GM19324 (cell line): ENCODE measurements around the gene USP36.
A peak's percentile ranks its signal among the peaks of the same experiment; 100 is the strongest.
"Not testable (repeated sequence)": the region's sequence is repeated elsewhere in the genome, so short reads cannot be mapped to it uniquely, and the experiment has no call there.

Experiments
- ATAC-seq: cut with Tn5 transposase; IDR thresholded peaks from one replicate; pipeline ENCODE4 v1.9.1; 2021; ENCODE audit warnings: mild to moderate bottlenecking, moderate library complexity; ENCODE audit not compliant: unreplicated experiment, low FRiP score

USP36 gene

DNA sequence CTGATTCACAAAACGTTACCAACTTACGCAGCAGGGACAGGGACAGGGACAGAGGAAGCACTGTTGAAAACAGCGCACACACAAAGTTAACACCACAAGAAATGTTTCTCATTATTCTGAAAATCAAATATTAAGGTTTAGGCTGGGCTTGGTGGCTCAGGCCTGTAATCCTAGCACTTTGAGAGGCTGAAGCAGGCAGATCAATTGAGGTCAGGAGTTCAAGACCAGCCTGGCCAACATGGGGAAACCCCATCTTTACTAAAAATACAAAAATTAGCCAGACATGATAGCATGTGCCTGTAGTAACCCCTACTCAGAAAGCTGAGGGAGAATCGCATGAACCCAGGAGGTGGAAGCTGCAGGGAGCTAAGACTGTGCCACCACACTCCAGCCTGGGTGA, 62.7 kb downstream of the USP36 start:
- no peak for ATAC-seq

DNA sequence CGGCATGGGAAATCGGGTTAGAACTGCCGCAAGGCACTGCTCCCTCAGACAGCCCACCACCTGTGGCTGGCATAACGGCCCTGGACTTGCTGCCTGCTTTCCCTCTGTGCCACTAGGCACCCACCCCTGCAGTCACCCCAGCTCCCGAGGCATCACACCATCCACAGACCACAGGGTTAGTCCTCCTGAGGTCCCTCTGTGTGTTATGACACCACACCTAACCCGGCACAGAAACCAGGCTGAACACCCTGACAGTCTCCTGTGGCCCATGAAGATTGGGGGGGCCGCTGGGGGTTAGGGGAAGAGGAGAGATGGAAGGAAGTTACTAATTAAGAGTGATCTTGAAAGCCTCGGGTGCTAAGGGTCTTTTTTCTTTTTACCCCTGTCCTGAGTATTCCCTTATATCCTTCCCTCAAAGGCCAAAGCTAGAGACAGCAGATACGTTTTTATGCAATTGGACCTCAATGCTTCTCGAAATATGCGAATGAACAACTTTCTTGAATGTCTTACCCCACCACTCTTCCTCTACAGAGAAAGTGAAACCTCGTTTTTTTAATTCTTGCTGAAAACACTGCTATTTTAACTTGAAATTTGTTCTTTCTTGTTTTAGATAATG, 65.5 kb downstream of the USP36 start:
- ATAC-seq: no peak

DNA sequence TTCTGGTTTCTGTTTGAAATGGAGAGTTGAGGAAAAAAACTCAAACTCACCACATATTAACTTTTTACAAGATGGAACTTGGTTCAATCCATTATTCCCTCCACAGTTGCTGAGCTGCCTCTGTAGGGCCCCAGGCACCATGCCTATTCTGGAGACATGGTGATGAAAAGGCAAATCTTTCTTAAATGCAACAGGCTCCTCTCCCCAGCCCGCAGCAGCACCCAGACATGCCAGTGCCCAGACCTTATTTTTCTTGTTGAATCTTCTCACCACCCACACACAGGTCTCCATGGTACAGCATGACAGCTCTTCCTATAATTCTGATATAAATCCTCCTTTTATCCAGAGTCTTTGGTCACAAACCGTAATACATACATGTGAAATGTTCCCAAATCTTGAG, 66.2 kb downstream of the USP36 start:
- ATAC-seq: no peak

DNA sequence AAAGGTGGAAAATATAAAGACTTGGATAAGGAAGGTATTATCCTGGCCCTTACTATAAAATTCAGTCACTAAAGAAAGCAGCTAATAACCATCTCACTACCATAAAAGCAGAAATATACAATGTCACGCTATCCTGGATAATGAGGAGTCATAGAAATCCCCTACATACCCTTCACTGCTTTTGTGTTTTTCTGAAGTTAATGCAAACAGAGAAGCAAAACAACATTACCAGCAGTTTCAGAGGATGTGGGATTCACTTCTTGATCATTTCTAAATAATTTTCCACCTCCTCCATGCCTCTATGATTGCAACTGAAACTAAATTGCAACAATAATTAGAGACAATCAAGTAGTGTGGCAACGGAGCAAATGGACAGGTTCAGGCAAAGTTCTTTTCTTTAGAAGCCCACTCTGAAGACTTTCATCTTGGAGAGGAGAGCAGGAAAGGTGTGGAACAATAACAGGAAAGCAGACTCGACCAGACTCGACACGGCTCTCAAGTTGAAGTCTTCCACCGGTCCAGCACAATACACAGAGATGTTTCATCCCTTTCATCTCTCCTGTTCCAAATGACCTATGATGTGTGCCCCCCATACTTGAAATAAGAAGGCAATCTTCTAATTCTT, 68.7 kb downstream of the USP36 start:
- ATAC-seq: no peak

DNA sequence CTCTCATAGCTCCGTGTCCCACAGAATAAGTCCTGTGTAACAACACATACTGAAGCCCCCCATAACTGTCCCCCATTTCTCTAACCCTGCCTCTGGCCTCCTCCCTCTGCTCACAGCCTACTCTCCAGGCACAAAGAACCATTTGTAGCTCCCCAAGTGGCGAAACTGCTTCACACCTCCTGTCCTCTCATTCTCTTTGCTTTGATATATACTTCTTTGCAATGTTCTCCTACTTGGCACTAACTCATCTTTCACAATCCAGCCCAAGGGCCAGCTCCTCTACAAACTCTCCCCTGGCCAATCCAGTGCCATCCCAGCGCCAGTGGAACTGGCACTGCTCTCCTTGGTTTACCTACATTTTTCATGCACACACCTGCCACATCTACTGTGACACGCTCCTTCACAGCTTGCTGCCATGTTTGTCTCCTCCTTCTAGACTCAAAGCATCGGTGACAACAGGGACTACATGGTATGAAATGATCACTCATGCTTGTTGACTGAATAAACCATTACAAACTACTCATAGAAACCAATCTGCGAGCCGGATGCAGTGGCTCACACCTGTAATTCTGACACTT, 71.3 kb downstream of the USP36 start:
- ATAC-seq: no peak

DNA sequence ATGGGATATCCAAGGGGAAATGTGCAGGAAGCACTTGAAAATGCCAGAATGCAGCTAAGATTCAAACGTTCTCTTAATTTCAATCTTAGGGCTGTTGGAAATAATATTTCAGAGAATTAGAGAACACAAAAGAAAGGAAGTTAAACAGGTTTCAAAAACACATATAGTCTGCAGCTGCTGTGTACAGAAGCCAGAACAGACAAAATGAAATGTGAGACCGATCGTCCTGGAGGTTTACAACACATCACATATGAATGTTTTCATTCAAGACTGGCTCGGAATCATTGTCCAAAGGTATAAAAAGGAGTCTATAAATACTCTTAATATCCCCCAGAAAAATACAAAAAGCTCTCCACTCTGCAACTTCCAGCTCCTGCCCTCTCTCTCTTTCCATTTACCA, 72.8 kb downstream of the USP36 start:
- no peak for ATAC-seq

DNA sequence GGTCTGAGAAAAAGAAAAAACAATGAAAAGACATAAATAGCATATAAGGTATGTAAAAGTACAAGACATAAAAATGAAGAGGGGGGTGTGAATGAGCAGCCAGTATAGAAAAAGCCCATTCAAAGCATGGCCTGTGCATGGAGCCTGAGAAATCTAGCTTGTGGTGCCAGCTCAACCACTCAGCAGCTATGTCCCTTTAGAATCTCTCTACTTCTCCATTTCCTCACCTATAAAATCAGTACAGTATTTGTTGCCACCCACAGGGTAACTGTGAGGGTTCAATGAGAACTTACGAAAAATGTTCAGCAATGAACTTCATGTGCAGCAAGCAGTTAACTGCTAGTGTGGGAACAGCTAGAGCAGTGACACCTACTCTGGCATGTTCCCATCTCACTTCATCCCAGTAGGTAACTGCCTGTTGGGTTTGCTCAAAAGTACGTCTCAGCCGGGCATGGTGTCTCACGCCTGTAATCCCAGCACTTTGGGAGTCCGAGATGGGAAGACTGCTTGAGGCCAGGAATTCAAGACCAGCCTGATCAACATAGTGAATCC, 73.8 kb downstream of the USP36 start:
- ATAC-seq: no peak

DNA sequence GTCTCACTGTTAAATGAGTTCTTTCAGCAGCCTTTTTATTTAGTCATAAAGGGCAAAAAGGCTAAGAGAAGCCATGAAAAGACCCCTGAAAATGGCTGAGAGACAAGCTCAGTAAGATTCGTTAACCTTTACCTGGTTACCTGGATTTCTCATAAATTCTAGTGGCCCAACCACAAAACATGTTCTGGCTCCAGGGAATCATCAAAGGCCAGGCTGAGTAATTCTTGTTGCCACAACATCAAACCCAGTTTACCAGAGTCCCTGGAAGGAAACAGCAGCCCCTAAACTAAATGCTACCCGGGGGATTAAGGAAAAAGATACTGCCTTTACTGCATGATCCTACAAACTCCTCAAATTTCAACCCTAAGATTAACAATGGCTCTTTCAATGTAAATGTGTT, 74.4 kb downstream of the USP36 start:
- no peak for ATAC-seq

DNA sequence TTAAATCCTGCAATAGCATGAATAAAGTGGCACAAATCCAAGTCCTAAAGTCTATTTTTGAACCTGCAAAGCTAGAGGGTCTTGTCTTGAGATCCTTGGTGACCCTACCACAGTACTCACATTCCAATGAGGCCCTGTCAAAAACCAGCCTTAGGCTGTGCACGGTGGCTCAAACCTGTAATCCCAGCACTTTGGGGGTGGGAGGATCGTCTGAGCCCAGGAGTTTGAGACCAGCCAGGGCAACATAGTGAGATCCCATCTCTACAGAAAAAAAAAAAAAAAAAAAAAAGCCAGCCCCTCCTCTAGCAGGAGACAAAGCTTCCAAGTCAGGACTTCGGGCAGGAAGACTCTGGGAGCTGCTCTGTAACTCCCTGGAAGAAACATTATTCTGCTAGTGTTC, 74.8 kb downstream of the USP36 start:
- ATAC-seq: no peak

DNA sequence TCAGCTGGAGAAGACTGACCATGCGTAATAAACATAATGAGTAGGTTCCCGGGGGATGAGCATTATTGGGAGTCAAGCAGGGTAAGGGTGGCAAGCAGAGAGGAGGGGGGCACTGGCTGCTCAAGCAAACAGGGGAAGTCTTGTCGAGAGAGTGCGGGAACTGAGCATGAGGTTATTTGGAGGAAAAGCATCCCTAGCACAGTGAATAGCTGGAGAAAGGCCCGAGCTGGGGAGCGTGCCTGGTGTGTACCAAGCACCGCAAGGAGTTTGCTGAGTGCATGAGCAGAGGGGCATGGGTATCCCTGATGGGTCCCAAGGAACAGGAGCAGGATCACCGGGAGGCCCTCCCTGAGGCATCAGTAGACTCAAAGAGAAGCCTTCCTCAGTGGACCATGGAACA, 75.7 kb downstream of the USP36 start:
- ATAC-seq: no peak

DNA sequence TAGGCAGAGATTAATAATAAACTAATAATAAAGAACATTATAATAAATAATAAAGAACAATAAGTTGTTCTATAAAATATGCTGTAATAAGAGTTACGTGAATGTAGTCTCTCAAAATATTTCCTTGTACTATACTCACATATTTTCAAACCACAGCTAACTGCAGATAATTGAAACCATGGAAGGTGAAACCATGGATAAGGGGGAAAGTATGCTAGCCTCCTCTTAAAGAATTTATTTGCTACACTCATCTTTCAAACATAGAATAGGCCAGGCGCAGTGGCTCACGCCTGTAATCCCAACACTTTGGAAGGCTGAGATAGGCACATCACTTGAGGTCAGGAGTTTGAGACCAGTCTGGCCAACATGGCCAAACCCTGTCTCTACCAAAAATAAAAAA, 77.1 kb downstream of the USP36 start:
- ATAC-seq: no peak

DNA sequence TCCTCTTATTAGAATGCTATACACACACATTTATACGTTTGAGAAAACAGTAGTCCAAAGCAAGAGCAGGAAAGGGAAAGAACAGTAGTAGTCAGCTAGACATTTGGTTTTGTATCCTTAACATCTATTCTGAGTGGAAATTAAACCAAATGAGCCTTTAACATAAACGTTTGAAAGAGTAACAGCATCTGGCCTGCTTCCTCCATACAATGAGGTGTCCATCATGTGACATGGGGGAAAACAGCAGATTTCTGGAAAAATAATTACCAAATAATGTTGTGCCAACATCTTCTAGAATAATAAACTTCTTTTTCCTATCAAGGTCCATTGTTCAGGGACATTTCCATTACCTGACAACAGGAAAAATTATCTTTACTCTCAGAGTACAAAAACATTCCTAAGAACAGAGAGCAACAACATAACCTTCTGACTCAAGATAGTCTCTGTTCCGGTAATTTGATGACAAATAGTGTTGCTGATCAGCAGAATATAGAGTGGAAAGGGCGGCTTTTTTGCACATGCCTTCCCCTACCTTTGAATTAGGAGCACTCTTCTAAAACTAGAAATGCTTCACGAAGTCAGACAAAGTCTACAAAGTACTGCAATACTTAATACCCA, 78.7 kb downstream of the USP36 start:
- no peak for ATAC-seq

DNA sequence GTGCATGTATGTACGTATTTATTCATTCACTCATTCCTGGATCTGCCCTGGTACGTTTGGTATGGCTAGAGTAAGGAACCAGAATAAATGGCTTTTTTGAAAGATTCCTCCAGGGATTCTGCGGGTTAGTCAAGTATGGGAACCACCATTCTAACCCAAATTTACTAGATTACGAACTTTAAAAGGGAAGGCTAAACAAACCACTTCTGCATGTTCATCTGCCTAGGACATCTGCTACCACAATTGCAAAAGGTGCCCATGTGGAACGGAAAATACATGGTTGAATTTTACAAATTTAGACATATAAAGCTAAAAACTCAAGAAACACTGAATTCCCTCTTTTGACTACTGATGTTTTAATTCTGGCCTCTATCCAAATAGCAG, 80.7 kb downstream of the USP36 start:
- no peak for ATAC-seq

DNA sequence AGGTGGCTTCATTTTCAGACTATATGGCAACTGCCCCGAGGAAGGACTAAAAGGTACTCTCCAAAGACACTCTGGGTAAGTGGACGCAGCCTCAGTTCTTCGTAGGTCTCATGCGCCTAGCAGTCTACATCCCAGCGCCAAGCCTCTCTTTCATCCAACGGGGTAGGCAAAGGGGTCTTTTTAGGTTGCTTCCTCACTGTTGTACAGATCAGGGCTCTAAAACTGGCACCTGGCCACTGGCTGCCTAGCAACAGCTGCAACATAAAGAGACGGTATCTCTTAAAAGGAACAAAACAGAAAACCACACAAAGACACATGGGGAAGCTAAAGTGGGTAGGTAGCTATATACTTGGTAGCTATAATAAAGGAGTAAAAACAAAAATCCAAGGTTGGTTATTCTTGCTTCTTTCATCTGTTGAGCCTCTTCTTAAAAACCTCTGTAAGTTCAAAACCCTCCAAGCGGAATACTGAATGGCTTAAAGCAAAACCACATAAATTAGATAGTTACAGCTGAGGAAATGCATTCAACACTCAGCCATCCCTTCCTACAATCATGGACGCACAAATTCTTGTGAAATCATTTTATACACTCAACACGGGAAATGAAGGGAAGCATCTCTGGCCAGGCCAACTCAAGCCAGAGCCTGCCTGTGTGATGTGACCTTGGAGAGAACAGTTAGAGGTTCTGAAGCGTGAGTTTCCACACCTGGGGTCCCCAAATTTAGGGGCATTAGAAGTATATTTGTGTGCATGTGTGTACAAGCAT, 81.2 kb downstream of the USP36 start:
- peak; percentile 66 for ATAC-seq

DNA sequence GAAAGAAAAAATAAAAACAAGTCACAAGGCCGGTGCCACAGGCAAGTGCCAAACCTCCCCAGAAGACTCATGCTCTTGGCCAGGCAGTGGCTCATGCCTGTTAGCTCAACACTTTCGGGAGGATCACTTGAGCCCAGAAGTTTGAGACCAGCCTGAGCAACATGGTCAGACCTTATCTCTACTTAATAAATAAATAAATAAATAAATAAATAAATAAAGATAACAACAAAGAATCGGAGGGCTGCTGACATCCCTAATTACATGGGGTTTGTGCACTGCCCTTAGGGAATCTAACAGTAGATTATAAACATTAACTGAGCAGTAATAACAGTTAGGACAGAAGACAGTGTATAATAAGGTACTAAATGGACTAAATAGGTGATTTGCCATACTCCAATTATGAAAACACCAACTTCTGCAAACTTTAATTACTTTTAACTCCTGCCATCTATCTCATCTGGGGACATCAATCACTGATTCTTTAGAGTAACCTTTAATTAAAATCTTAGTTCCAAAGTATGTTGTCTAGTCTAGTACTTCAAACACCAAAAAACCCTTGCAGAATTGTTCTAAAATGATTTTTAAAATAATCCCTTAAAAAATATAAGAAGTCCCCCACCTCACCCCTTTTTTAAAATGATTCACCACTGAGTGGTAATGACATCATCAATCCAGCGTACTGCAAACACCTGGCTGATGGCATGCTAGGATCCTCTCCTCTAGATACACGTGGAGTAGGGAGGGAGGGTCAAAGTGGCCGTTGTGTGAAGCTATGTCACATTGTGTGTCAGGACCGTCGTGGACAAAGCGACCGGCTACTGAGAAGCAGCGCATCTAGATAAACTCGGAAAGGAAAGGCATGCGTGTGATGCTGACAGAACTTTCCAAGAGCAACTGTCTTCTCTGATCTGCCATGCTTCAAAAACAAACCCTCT, 87.0 kb downstream of the USP36 start:
- ATAC-seq: no peak

DNA sequence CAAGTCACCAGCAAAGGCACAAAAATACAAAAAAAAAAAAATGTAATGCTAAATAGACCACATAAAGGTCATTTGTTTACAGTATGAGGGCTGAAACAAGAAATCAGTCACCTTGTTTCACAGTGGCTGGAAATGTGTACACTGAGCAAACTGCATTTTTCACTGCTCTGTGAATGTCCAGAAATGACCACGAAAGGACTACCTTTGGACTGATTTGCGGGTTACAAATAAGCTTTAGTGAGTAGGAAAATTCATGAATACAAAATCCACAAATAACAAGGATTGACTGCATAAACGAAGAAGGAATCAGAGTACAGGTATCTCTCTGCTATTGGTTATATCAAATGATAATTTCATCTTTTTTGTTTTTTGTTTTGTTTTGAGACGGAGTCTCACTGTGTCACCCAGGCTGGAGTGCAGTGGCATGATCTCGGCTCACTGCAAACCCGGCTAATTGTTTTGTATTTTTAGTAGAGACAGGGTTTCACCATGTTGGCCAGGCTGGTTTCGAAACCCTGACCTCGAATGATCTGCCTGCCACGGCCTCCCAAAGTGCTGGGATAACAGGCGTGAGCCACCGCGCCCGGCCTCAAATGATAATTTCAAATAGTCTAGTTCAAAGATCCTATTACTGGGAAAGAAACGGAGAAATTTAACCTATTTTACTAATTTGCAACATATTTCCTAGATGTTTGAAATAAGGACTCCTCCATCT, 89.0 kb downstream of the USP36 start:
- no peak for ATAC-seq

DNA sequence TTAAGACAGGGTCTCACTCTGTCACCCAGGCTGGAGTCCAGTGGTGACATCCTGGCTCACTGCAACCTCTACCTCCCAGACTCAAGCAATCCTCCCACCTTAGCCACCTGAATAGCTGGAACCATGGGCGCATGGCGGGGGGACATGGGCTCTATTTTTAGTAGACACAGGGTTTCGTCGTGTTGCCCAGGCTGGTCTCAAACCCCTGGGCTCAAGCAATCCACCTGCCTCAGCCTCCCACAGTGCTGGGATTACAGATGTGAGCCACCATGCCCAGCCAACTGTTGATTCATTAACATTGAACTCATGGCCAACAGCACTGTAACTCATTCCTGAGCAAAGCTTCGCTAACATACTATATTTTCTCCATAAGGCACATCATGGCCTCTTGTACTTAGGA, 89.6 kb downstream of the USP36 start:
- ATAC-seq: not testable (repeated sequence)

DNA sequence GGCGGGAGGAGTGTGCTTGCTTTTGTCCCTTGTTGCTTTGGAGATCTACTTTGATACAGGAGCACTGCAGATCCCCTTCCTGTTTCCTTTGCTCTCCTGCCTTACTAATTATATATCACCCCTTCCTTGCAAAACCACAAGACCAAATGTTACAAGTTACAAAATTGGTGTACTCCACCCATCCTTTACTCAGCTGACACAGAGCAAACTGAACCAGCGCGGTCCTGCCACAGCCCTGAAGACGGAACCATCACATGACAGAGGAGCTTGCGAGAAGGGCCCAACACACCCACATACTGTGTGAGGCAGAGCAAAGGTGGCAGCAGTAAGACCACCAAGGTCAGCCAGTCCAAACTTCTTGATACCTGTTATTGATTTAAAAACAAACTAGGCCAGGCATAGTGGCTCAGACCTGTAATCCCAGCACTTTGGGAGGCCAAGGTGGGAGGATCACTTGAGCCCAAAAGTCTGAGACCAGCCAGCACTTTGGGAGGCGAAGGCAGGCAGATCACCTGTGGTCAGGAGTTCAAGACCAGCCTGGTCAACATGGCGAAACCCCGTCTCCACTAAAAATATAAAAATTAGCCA, 91.8 kb downstream of the USP36 start:
- peak; percentile 54 for ATAC-seq
